ENCODE measurements around the gene ZNF469.
"Not testable (repeated sequence)": the region's sequence is repeated elsewhere in the genome, so short reads cannot be mapped to it uniquely, and the experiment has no call there.

Gene ZNF469

DNA sequence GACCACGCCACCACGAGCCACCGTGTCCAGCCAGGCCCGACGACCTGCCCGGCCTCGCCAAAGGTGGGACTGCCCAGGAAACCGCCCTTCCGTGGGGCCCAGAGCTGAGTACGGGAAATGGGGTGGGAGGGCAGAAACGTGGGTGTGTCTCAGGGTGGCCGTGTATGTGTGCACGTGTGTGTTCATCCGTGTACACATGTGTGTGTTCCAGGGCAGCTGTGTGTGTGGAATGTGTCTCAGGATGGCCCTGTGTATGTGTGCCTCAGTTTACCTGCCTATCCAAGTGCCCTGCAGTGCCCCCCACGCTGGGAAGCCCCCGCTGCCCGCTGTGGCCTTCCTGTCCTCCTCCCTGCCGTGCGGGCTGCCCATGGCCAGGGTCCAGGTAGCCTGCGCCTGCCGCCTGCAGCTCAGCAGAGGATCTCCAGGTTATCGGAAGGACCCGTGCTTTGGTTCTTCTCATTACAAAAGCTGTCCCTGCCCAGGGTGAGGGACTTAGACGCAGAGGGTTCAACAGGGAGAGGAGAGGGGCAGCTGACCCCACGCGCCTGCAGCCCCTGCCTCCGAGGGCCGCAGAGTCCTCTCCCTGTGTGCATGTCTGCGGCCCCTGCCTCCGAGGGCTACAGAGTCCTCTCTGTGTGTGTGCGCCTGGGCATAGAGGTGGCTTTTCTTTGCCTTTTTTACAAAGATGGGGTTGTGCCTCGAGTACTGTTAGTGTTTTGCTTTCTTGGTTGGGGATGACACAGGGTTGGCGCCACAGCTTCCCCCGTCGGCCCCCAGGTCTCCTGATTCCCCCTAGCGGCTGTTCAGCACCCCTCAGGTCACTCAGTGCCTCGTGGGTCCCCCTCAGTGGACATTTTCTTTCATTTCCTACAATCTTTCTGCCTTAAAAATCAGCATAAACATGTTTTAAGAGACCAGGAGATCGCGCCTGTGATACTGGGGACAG, 23.6 kb downstream of the ZNF469 start:
- no peak for FAIRE-seq

DNA sequence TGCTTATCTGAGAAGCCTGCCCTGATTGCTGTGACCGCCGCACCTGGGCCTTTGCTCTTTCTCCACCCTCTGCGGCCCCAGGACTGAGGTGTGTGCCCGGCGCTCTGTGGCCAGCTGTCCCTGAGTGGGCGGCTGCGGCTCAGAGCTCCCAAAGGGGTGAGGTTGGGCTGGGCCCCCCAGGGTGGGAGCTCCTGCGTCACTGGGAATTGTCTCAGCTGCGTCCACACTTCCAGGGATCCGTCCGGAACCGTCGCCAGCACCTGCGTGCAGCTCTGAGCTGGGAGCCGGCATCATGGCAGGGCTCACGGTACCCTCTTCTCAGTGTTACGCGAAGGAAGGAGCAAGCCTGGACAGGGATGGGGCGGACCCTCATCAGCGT, 24.3 kb downstream of the ZNF469 start:
- DNase-seq (ENCODE audit: extremely low spot score, insufficient read length, low read depth) (no peak), FAIRE-seq (no peak)

More for the DNA sequence above, 23.6 kb downstream of the ZNF469 start:
- DNase-seq (ENCODE audit: extremely low spot score, insufficient read length, low read depth) = no peak

DNA sequence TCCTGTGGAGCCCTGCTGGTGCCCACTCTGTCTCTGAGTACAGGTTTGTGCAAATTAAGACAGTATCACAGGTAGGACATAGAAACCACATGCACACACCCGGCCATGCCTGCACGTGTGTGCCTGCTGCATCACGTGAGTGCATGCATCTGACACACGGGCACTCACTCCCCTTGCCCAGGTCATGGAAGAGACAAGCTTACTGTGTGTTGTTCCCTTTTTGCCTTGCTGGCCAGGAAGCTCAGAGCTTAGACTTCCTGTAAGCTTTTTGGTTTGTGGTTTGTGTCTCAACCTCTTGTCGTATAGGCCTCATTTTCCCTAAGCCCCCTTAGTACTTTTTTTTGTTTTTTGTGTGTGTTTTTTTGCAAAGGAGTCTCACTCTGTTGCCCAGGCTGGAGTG, 25.0 kb downstream of the ZNF469 start:
- FAIRE-seq (no peak), DNase-seq (ENCODE audit: extremely low spot score, insufficient read length, low read depth) (no peak)

DNA sequence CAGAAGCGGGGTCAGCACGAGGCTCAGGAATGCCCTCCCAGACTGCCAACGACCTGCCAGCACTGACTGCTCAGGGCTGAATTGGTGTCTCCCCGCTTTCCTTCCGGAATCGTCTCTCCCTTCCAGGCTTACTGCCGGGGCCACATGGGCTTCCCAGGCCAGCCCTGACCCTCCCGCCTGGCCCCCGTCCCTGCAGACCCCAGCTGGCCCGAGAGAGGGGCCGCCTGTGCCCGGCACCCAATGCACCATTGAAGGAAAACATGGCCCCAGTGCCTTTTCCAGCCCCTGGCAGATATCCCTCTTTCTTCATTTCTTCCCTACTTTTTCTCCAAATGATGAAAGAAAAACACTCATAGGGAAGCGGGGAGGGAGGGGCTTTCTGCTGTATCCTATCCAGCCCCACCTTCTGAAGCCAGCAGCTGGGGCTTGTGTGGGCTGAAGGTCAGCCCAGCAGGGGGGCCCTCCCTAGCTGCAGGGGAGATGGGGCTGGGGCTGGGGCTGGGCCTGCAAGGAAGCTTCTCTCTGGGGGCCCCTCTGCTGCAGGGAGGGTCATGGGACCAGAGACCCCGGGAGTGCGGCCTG, 25.9 kb downstream of the ZNF469 start:
- FAIRE-seq (no peak), DNase-seq (ENCODE audit: extremely low spot score, insufficient read length, low read depth) (no peak)

DNA sequence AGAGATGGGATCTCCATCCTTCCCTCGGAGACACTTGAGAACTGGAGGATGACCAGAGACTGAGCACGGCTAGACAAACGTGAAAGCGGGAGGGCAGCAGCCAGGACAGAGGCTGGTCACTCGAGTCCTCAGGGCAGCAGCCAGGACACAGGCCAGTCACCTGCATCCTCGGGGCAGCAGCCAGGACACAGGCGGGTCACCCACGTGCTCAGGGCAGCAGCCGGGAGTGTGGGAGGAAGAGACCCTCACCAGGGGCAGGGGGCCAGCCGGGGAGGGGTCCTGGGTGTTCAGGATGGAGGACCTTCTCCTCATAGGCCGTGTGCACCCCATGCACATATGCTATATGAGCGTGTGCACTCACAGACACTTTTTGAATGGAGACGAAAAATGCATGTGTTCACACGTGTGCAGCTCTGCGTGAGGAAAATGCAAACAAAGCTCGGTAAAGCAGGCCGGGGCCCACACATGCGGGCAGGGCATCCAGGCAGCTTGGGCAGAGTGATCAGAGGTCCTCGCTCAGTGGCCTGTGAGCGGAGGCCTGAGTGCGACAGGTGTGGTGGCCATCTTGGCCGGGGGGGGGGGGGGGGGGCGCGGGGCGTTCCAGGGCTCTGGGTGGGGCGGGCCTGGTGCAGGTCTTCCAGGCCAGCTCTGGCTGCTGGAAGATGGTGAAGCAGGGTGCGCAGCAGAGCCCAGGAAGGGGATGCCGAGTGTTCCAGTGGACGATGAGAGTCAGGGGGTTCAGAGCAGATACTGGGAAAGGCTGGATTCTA, 26.7 kb downstream of the ZNF469 start:
- no peak for FAIRE-seq

DNA sequence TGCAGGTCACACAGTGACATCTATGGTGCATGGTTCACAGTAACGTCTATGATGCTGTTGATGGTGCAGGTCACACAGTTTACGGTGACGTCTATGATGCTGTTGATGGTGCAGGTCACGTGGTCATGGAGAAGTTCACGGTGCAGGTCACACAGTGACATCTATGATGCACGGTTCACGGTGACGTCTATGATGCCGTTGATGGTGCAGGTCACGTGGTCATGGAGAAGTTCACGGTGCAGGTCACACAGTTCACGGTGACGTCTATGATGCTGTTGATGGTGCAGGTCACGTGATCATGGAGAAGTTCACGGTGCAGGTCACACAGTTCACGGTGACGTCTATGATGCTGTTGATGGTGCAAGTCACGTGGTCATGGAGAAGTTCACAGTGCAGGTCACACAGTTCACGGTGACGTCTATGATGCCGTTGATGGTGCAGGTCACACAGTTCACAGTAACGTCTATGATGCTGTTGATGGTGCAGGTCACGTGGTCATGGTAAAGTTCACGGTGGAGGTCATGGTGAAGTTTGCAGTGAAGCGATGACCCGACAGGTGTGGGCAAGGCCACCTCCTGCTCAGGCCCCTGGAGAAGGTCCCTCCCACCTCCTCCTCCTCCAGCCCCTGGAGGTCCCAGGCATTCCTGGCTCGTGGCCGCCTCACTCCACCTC, 27.7 kb downstream of the ZNF469 start:
- not testable (repeated sequence) for FAIRE-seq; DNase-seq (ENCODE audit: extremely low spot score, insufficient read length, low read depth)

More for the DNA sequence above, 26.7 kb downstream of the ZNF469 start:
- no peak for DNase-seq (ENCODE audit: extremely low spot score, insufficient read length, low read depth)

DNA sequence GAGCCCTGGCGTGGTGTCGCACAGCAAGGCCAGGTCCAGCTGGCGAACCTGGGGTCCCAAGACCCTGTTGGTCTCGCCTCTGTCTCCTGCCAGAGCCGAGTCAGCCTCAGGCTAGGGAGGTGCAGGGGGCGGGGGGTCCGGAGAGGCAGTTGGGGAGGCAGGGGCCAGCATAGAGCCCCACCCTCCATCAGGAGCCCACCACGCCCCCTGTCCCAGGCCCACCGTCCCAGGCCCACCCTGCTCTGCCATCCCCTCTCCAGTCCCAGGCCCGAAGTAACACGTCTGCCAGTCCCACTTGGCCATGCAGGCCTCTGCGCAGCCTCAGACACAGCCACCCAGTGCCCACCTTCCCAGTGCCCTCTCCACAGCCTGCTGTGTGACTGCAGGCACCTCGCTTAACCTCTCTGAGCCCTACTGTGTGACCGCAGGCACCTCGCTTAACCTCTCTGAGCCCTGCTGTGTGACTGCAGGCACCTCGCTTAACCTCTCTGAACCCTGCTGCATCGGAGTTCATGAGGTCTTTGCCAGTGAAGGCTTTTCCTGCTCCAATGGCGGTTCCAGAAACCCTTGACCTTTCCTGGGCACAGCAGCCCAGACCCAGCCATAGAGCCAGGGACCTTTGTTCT, 29.3 kb downstream of the ZNF469 start:
- FAIRE-seq = no peak
- DNase-seq (ENCODE audit: extremely low spot score, insufficient read length, low read depth) = no peak

DNA sequence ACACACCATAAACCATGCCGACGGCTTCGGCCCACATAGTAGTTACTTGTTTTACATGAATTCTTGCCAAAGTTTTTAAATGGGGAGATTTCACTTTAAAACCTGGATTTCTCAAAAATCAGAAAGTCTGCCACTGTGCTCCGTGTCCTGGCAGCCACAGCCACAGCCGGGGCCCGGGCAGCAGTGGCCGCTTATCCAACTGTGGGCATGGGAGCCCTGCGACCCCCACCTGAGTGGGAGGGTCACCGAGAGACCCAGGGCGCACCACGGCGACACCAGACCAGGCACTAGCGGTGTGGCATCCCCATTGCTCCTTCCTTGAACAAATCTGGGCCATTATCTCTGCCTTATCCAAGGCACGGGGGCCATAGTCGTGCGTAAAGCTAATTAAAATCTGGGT, 30.0 kb downstream of the ZNF469 start:
- DNase-seq (ENCODE audit: extremely low spot score, insufficient read length, low read depth) (no peak), FAIRE-seq (no peak)

DNA sequence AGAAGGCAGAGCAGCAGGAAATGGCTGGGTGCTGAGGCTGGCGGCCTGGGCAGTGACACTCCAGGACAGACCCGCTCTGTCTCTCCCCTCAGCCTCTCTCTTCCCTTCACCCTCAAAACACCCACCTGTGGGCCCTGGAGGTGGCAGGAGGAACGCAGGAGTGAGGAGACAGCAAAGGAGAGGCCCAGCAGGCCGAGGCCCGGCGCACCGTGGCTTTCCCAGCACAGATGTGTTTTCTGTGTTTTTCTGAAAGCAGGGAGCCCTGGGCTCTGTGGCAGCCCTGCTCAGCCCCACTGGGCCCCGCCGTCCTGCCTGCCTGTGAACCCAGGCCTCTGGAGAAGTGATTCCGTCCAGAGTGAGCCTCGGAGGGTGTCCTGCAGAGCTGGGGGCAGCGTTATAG, 30.5 kb downstream of the ZNF469 start:
- DNase-seq (ENCODE audit: extremely low spot score, insufficient read length, low read depth) (no peak), FAIRE-seq (no peak)

DNA sequence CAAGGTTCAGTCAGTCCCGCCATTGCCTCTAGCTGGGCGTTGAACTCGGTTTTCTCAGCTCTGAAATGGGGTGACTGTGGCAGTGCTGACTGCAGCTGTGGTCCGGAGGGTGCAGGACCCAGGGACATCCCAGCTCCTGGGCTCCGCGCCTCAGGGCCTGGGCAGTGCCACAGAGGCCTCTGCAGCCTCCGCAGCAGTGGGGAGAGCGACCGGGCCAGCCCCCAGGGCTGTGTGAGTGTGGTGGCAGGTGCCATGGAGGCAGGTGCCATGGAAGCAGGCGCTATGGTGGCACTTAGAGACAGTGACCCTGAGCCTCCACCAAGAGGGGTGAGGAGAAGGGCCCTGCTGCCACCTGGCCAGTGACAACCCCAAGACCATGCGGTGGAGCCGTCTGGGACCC, 30.9 kb downstream of the ZNF469 start:
- DNase-seq (ENCODE audit: extremely low spot score, insufficient read length, low read depth) (no peak), FAIRE-seq (no peak)

DNA sequence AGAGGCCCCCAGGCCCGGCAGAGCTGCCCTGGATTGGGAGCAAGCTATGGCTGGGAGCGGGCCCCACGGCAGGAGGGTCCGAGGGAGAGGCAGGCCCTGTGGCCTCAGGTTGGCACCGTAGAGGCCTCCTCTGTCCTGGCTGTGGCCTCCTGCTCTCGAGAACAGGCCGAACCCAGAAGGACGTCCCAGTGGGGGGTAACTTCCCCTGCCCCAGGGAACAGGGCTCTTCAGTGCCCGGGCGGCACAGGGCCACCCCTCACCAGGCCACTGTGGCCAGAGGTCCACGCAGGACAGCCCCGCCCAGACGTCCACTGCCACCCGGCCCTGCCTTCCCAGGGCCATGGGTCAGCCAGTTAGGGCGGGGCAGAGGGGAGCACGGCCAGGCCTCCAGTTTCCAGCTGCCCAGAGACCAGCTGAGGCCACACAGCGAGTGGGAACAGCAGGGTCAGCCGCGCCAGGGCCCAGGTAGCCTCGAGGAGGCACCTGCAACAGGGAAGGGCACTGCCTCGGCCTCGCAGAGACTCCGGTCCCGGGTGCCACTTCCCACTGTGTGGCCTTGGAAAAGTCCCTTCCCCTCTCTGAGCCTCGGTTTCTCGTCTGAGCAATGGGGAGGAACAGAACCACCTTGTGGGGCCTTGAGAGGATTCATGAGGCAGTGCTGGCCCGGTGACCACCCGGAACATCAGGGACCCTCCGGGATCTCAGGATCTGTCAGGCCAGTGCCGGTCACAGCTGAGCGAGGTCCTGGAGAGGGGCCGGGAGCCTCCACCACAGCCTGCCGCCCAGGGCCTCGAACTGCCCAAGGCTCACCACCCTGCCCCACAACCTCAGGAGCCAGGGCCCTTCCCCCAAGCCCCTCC, 32.0 kb downstream of the ZNF469 start:
- no peak for DNase-seq (ENCODE audit: extremely low spot score, insufficient read length, low read depth)
- FAIRE-seq = no peak

DNA sequence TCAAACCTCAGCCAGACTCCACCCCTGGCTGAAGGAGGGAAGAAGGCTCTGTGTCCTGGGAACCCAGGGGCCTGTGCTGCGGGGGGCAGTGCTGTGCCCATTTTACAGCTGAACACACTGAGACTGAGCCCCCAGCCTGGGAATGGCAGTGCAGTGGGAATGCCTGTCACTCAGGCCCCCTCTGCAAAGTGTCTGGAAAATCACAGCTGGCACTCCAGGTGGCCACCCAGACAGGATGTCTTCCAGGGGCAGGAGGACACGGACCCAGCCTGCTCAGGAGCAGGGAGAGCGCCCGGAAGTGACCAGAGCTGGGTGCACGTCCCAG, 32.6 kb downstream of the ZNF469 start:
- DNase-seq (ENCODE audit: extremely low spot score, insufficient read length, low read depth) (no peak), FAIRE-seq (no peak)

DNA sequence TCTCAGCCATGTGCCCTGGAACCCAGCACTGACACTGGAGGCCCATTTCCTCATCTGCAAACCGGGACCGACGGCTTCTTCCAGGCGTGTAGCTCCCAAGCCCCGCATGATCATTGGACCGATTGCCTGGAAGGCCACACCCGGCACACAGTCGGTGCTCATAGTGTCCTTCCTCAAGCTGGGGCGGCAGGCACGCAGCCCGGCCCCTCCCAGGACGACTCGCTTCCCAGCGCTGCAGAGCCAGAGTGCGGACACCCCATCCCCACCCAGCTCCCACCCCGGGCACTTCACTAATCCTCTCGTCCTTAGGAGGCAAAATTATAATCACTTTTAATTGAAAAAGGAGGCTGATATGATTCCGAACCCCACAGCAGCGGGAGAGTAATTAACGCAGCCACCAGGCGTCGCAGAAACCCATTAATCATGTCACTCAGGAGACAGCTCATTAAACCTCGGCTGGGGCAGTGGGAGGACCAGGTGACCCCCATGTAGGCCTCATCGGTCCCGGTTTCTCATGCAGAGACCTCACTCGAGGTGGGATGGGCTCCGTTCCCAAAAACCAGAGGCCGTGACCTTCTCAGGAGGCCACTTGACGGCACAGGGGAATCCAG, 33.1 kb downstream of the ZNF469 start:
- DNase-seq (ENCODE audit: extremely low spot score, insufficient read length, low read depth) (no peak), FAIRE-seq (no peak)

DNA sequence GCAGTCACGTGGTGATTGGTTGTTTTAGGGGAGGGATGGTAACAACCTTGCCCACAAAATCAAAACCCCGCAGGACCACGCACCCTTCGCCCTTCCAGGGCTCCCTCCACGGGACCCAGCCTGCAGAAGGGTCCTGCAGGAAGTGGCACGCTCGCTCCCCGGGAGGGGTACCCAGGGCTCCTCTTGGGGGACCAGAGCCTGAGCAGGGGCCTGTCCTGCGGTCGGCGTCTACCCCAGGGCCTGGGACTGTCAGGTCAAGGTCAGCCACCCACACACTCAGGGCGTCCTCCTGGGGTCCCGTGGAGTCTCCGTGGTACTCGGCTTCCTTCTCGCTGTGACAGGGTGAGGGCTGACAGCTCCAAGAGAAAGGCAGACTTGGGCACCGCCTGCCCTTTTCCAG, 33.9 kb downstream of the ZNF469 start:
- DNase-seq (ENCODE audit: extremely low spot score, insufficient read length, low read depth) (no peak), FAIRE-seq (no peak)

DNA sequence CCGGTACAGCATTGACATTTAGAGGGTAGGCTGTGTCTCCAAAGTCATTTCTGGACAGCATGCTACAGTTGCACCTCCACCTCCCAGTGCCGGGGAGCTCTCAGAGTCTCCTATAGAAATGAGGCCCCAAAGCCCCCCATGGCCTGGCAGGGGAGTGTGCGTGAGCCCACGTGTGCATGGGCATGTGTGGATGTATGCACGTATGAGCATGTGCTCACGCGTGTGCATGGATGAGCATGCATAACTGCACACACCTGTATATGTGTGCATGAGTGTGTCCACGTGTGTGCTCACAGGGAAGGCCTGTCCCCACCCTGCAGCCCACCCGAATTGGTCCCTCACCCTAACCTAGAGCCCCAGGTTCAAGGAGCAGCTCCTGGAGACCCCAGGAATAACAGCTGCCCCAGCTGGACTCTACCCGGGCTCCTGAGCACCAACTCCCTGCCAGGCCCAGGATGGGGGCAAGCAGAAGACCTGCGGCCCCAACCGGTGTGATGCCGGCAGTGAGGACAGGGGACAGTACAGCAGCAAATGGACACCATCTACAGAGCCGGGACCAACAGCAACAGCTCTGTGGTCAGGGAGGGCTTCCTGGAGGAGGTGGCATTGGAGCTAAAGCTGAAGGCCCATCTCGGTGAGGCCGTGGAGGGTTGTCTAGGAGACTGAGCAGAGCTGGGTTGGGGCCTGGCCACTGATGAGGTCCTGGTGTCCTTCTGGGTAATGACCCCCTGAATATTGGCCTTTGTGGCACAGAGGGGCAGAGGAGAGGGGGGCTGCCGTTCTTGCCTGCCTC, 35.1 kb downstream of the ZNF469 start:
- DNase-seq (ENCODE audit: extremely low spot score, insufficient read length, low read depth) = no peak
- FAIRE-seq = no peak

DNA sequence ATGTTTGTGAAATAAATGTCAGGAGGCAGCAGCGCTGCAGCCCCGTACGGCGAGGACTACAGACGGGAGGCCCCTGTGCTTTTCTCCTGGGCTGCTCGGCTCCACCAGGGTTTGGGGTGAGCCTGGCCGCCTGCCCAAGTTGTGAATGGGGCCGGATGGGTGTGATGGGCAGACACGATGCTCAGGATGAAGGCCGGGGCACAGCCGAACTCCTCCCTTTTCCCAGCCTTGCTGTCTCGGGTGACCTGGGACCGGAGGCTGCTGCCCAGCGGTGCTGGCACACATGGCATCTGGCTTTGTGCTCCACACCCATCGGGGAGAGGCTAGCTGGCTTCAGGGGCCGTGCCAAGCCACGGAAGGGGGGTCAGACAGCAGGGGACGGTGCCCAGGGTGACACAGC, 36.1 kb downstream of the ZNF469 start:
- no peak for DNase-seq (ENCODE audit: extremely low spot score, insufficient read length, low read depth)
- FAIRE-seq = no peak

DNA sequence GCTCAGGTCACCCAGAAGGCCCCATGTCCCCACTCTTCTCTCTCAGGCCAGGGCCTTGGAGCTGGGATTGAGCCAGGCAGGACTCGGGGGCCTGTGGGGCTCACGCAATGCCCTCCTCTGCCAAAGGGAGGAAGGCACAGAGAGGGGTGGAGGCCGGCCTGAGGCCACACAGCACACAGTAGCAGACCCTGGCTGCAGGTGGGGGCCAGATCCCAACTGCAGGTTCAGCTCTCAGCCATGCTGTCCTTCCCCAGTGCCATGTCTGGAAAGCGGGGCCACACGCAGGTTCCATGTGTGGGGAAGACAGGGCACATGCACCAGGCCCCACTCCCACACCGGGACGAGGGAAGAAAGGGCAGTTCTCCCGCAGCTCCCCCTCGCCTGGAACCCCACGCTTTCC, 37.0 kb downstream of the ZNF469 start:
- DNase-seq (ENCODE audit: extremely low spot score, insufficient read length, low read depth) = no peak
- no peak for FAIRE-seq

DNA sequence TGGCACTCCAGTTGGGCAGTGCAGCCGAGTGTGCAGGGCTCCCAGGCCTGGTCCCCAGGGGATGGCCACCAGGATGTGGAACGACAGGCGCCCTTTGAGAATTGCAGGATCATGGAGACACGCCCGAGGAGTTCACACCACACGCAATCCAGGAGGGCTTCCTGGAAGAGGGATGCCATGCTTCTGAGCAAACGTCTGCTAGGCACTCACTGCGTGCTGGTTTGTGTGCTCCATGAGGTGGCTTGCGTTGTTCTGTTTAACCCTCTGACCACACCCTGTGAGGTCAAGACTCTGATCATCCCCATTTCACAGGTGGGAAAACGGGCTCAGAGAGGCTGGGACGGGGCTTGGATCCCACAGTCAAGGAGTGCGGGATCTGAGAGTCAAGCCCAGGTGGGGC, 37.7 kb downstream of the ZNF469 start:
- no peak for FAIRE-seq
- no peak for DNase-seq (ENCODE audit: extremely low spot score, insufficient read length, low read depth)

All from GM18507 (cell line).